IMR-90 (cell line): ENCODE results near the gene CLDN15. TPM values are rescaled to one million over a fixed set of nuclear protein-coding genes. Genes with fewer than 3 reads are reported as not detected.

Source experiments
- ATAC-seq: fragments of 200-7000 bp; cut with Tn5 transposase; 2 replicates; pipeline ENCODE4 v1.9.1; 2020; ENCODE audit warnings: low read depth, mild to moderate bottlenecking, moderate library complexity
- BruUV-seq: library from RNA; stranded (reverse); fragments of 400-500 nt; replicated peaks from 2 replicates; lab custom pipeline; 2021; lab: Mats Ljungman, UMichigan
- CTCF ChIA-PET: fragments of 300-600 bp; formaldehyde crosslinking; extraction: SDS; loops from one replicate; lab custom pipeline; 2021; ENCODE audit warnings: antibody characterized with exemption; lab: Yijun Ruan, JAX
- POLR2A ChIA-PET: fragments of 300-600 bp; sonication (Branson Sonifier 250); formaldehyde crosslinking; loops from one replicate; lab custom pipeline; 2022; ENCODE audit warnings: antibody characterized with exemption; ENCODE audit not compliant: unreplicated experiment; lab: Charles Lee
- DNase-seq: peaks from one replicate; pipeline ENCODE4 v3.0.0; 2013
- H2AFZ ChIP-seq: replicated peaks from 2 replicates; pipeline ENCODE3; 2013; ENCODE audit warnings: low read length, mild to moderate bottlenecking; ENCODE audit not compliant: poor library complexity
- H2AK5ac ChIP-seq: 2 replicates; pipeline ENCODE4 v1.6.1; 2013; ENCODE audit warnings: low read depth, low read length, inconsistent platforms
- H2AK9ac ChIP-seq: replicated peaks from 2 replicates; pipeline ENCODE3; 2013; ENCODE audit warnings: mild to moderate bottlenecking, low read depth, low read length, moderate library complexity; ENCODE audit not compliant: poor library complexity
- H2BK120ac ChIP-seq: 2 replicates; pipeline ENCODE4 v1.6.1; 2013; ENCODE audit warnings: low read depth, low read length, inconsistent platforms
- H2BK15ac ChIP-seq: 3 replicates; pipeline ENCODE4 v1.6.1; 2013; ENCODE audit warnings: low read depth, low read length, inconsistent platforms
- H2BK20ac ChIP-seq: 2 replicates; pipeline ENCODE4 v1.6.1; 2013; ENCODE audit warnings: low read depth, mild to moderate bottlenecking, inconsistent platforms, low read length, moderate library complexity
- H2BK5ac ChIP-seq: 2 replicates; pipeline ENCODE4 v1.6.1; 2013; ENCODE audit warnings: mild to moderate bottlenecking, low read depth, low read length, inconsistent platforms; ENCODE audit not compliant: poor library complexity, severe bottlenecking
- H3K14ac ChIP-seq: replicated peaks from 2 replicates; pipeline ENCODE4 v1.6.1; 2013; ENCODE audit warnings: low read depth, low read length, inconsistent platforms
- H3K18ac ChIP-seq: 2 replicates; pipeline ENCODE4 v1.6.1; 2013; ENCODE audit warnings: low read depth, low read length, control low read depth
- H3K23ac ChIP-seq: 2 replicates; pipeline ENCODE4 v1.6.1; 2013; ENCODE audit warnings: low read depth, low read length, inconsistent platforms
- H3K27ac ChIP-seq: 2 replicates; pipeline ENCODE4 v1.5.1; 2013; ENCODE audit warnings: mild to moderate bottlenecking, control low read depth, low read length; ENCODE audit not compliant: insufficient read depth
- H3K27me3 ChIP-seq: 2 replicates; pipeline ENCODE4 v1.6.1; 2013; ENCODE audit warnings: low read length; ENCODE audit not compliant: control insufficient read depth, insufficient read depth
- H3K36me3 ChIP-seq: 2 replicates; pipeline ENCODE4 v1.6.1; 2013; ENCODE audit warnings: low read length, mixed read lengths; ENCODE audit not compliant: control insufficient read depth, insufficient read depth
- H3K4ac ChIP-seq: 2 replicates; pipeline ENCODE4 v1.6.1; 2013; ENCODE audit warnings: low read depth, low read length, inconsistent platforms
- H3K4me1 ChIP-seq: 2 replicates; pipeline ENCODE4 v1.6.1; 2013; ENCODE audit warnings: low read length, mixed read lengths; ENCODE audit not compliant: control insufficient read depth, insufficient read depth
- H3K4me2 ChIP-seq: 2 replicates; pipeline ENCODE4 v1.6.1; 2013; ENCODE audit warnings: low read depth, mild to moderate bottlenecking, control low read depth, low read length, moderate library complexity
- H3K4me3 ChIP-seq: 2 replicates; pipeline ENCODE4 v1.5.1; 2013; ENCODE audit warnings: low read depth, mild to moderate bottlenecking, control low read depth, low read length, moderate library complexity; ENCODE audit not compliant: insufficient read depth
- H3K56ac ChIP-seq: 2 replicates; pipeline ENCODE4 v1.6.1; 2013; ENCODE audit warnings: low read length, inconsistent platforms; ENCODE audit not compliant: insufficient read depth; ENCODE audit errors: extremely low read depth
- H3K79me1 ChIP-seq, 2 experiments: 2 replicates each; pipeline ENCODE4 v1.6.1; 2013; ENCODE audit warnings: low read length in 2 of 2, inconsistent platforms in 1 of 2, low read depth in 1 of 2
- H3K9ac ChIP-seq: 2 replicates; pipeline ENCODE4 v1.6.1; 2013; ENCODE audit warnings: low read depth, low read length, control low read depth
- H3K9me1 ChIP-seq: 2 replicates; pipeline ENCODE4 v1.6.1; 2013; ENCODE audit warnings: low read length, inconsistent platforms; ENCODE audit not compliant: insufficient read depth
- H3K9me3 ChIP-seq: 2 replicates; pipeline ENCODE4 v1.6.1; 2013; ENCODE audit warnings: low read length; ENCODE audit not compliant: control insufficient read depth, insufficient read depth
- H4K20me1 ChIP-seq: 2 replicates; pipeline ENCODE4 v1.6.1; 2013; ENCODE audit warnings: low read length, inconsistent platforms; ENCODE audit not compliant: insufficient read depth
- H4K5ac ChIP-seq: 2 replicates; pipeline ENCODE4 v1.6.1; 2013; ENCODE audit warnings: mild to moderate bottlenecking, low read depth, low read length, control low read depth
- H4K8ac ChIP-seq, 2 experiments: 2 replicates each; pipeline ENCODE4 v1.6.1; 2013; ENCODE audit warnings: low read depth in 2 of 2, low read length in 2 of 2, control low read depth in 1 of 2, inconsistent platforms in 1 of 2
- H4K91ac ChIP-seq: 2 replicates; pipeline ENCODE4 v1.6.1; 2013; ENCODE audit warnings: low read depth, low read length, inconsistent platforms; ENCODE audit not compliant: insufficient read depth
- CHD1 ChIP-seq: IDR thresholded peaks from 2 replicates; pipeline ENCODE4 v1.6.1; 2012; ENCODE audit warnings: low read depth, low read length, improper control_type of control experiment
- CTCF ChIP-seq: conservative IDR thresholded peaks from 2 replicates; pipeline ENCODE4 v1.5.1; 2012; ENCODE audit warnings: mild to moderate bottlenecking, low read depth, low read length, improper control_type of control experiment
- FOS ChIP-seq: fragments of 150-350 bp; IDR thresholded peaks from 2 replicates; pipeline ENCODE4 v1.6.1; 2016; ENCODE audit warnings: low read depth, low read length
- MAFK ChIP-seq: IDR thresholded peaks from 2 replicates; pipeline ENCODE4 v1.6.1; 2012; ENCODE audit warnings: low read depth, low read length, improper control_type of control experiment
- MAZ ChIP-seq: IDR thresholded peaks from 2 replicates; pipeline ENCODE4 v1.6.1; 2012; ENCODE audit warnings: low read depth, mild to moderate bottlenecking, low read length, improper control_type of control experiment, moderate library complexity, borderline replicate concordance
- MXI1 ChIP-seq: IDR thresholded peaks from 2 replicates; pipeline ENCODE4 v1.6.1; 2012; ENCODE audit warnings: low read depth, mild to moderate bottlenecking, low read length, moderate library complexity, borderline replicate concordance
- NFE2L2 ChIP-seq: fragments of 150-350 bp; IDR thresholded peaks from 2 replicates; pipeline ENCODE4 v1.6.1; 2016; ENCODE audit warnings: low read depth, mild to moderate bottlenecking, low read length
- POLR2A ChIP-seq: IDR thresholded peaks from 2 replicates; pipeline ENCODE4 v1.6.1; 2012; ENCODE audit warnings: mild to moderate bottlenecking, low read depth, low read length
- RAD21 ChIP-seq: IDR thresholded peaks from 2 replicates; pipeline ENCODE4 v1.6.1; 2012; ENCODE audit warnings: low read length, improper control_type of control experiment
- RCOR1 ChIP-seq: IDR thresholded peaks from 2 replicates; pipeline ENCODE4 v1.6.1; 2012; ENCODE audit warnings: mild to moderate bottlenecking, low read length, improper control_type of control experiment; ENCODE audit not compliant: insufficient replicate concordance
- RFX5 ChIP-seq: IDR thresholded peaks from 2 replicates; pipeline ENCODE4 v1.8.0; 2012; ENCODE audit warnings: low read depth, mild to moderate bottlenecking, low read length, moderate library complexity
- SMC3 ChIP-seq: fragments of 150-350 bp; IDR thresholded peaks from 2 replicates; pipeline ENCODE4 v1.6.1; 2016; ENCODE audit warnings: low read depth, mild to moderate bottlenecking, antibody characterized with exemption, low read length, moderate library complexity
- WGBS, 2 experiments: methylation state at CpG; one replicate each; pipeline versions ENCODE4 v1.1.5 to v1.1.7; 2013; ENCODE audit warnings: missing lambda C conversion rate in 2 of 2; ENCODE audit not compliant: insufficient read length in 1 of 2; ENCODE audit errors: extremely low coverage in 2 of 2; 5-methylcytosine and 5-hydroxymethylcytosine counted together
- dilution Hi-C: fragments of 300-500 bp; cut with HindIII; formaldehyde crosslinking; loops from one replicate; pipeline ENCODE4 v1.14.3; 2018; ENCODE audit warnings: low sequenced_read_pairs; ENCODE audit not compliant: unreplicated experiment
- in situ Hi-C: fragments of 300-500 bp; cut with MboI; formaldehyde crosslinking; loops from 3 replicates; pipeline ENCODE4 v1.14.3; 2019; ENCODE audit warnings: low sequenced_read_pairs, inconsistent platforms, mixed read lengths
- intact Hi-C: fragments of 100-400 bp; cut with micrococcal nuclease; formaldehyde crosslinking; loops from 2 replicates; pipeline ENCODE4 v1.10.0; 2022
- polyA plus RNA-seq, 3 experiments: library from polyadenylated mRNA; depleted of rRNA; stranded (reverse); fragments of >200 nt; gene quantifications; 2 replicates each; pipeline ENCODE4 v1.2.3, GENCODE V29; 2012; ENCODE audit warnings: low replicate concordance in 1 of 3
- total RNA-seq: library from RNA; depleted of rRNA; stranded (reverse); fragments of >200 nt; gene quantifications from 2 replicates; pipeline ENCODE4 v1.2.3, GENCODE V29; 2012

Gene CLDN15
- total and polyA plus RNA-seq, 2 of the 4 experiments (the other 2 are of a cell fraction) = 0.72 to 5.4 TPM

GRCh38 chr7:101223528-101223927 is 14.1 kb downstream of the CLDN15 start:
- ChIA-PET POLR2A (no interaction called here), CTCF (no interaction called here)
- 89% methylated on average over 9 of the region's 15 CpGs; no CpG with 5 or more reads in 1 of the 2 experiments for WGBS, 2 experiments

More at GRCh38 chr7:101223528-101223927, 14.1 kb downstream of the CLDN15 start:
- ATAC-seq = no peak
- Histone ChIP-seq H3K9me1 (peaks cover 3% of the 10 kb centered on the region; the same call in 1 of the 2 replicates), H3K9ac (no peak overlapping the region), H3K79me1 (peaks cover 14 to 35% of the 10 kb centered on the region in 2 experiments), H4K8ac (no peak overlapping the region), H2BK20ac (no peak overlapping the region), H3K27me3 (no peaks in the 10 kb centered on the region), H3K4me3 (no peak overlapping the region), H3K56ac (no peak overlapping the region), H3K36me3 (peaks cover 38% of the 10 kb centered on the region), H4K5ac (no peak overlapping the region), H2BK120ac (no peak overlapping the region), H3K9me3 (no peaks in the 10 kb centered on the region), H3K4me2 (no peak overlapping the region), H3K18ac (no peak overlapping the region), H2BK15ac (no peak overlapping the region), H3K4me1 (no peaks in the 10 kb centered on the region), H4K20me1 (peaks cover 8% of the 10 kb centered on the region), H4K91ac (no peak overlapping the region), H3K4ac (no peak overlapping the region), H2AK5ac (no peak overlapping the region), H3K27ac (no peak overlapping the region), H3K14ac (no peak overlapping the region), H2AFZ (no peak overlapping the region), H2BK5ac (no peak overlapping the region), H2AK9ac (no peak overlapping the region), H3K23ac (no peak overlapping the region)
- BruUV-seq = no TSS peak
- intact Hi-C loops (no loop called here), dilution Hi-C loops (no loop called here), in situ Hi-C loops (no loop called here)
- TF ChIP-seq CTCF (no peak), RCOR1 (no peak), MXI1 (no peak), NFE2L2 (no peak), SMC3 (no peak), CHD1 (no peak), POLR2A (no peak), FOS (no peak), RAD21 (no peak), MAFK (no peak), RFX5 (no peak), MAZ (no peak)
- no peak for DNase-seq
